ENCODE data around the gene NUP93.

NUP93 gene

DNA sequence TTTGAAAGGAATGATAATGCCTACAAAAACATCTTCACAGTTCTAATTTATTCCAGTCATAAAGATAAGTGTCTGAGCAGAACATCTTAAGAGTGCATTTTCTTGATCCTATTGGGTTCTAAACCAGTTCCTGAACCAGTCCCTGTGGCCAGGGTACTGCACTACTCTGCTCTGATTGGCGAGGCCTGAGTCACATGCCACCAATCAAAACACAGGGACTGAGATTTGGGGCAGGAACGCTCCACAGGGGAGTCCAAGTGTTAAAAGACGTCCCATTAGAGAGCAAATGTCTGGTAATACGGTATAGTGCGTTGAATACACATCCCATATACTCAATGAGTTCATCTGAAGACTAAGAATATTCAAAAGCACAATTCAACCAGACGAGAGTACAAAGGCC lies 3.0 kb upstream of the NUP93 start:
- no peak for DNase-seq (ENCODE audit: extremely low read depth, low read depth)
- TF ChIP-seq, protein P1, sequence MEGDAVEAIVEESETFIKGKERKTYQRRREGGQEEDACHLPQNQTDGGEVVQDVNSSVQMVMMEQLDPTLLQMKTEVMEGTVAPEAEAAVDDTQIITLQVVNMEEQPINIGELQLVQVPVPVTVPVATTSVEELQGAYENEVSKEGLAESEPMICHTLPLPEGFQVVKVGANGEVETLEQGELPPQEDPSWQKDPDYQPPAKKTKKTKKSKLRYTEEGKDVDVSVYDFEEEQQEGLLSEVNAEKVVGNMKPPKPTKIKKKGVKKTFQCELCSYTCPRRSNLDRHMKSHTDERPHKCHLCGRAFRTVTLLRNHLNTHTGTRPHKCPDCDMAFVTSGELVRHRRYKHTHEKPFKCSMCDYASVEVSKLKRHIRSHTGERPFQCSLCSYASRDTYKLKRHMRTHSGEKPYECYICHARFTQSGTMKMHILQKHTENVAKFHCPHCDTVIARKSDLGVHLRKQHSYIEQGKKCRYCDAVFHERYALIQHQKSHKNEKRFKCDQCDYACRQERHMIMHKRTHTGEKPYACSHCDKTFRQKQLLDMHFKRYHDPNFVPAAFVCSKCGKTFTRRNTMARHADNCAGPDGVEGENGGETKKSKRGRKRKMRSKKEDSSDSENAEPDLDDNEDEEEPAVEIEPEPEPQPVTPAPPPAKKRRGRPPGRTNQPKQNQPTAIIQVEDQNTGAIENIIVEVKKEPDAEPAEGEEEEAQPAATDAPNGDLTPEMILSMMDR (IDR thresholded peaks at IDR 0.05; ENCODE audit: low read depth, low read length), result no peak

DNA sequence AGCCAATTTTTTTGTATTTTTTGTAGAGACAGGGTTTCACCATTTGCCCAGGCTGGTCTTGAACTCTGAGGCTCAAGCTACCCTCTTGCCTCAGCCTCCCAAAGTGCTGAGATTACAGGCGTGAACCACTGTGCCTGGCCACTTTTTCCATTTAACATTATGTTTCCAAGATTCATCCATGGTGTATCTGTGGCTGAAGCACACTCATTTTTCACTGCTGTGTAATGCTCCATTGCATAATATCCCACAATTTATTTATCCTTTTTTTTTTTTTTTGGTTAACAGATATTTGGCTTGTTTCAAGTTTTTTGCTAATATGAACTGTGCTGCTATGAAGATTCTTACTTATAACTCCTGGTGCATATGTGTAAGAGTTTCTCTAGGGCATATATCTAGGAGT lies 1.9 kb upstream of the NUP93 start:
- no peak for DNase-seq (ENCODE audit: extremely low read depth, low read depth)
- TF ChIP-seq, protein P1 (IDR thresholded peaks at IDR 0.05; ENCODE audit: low read depth, low read length), result no peak

DNA sequence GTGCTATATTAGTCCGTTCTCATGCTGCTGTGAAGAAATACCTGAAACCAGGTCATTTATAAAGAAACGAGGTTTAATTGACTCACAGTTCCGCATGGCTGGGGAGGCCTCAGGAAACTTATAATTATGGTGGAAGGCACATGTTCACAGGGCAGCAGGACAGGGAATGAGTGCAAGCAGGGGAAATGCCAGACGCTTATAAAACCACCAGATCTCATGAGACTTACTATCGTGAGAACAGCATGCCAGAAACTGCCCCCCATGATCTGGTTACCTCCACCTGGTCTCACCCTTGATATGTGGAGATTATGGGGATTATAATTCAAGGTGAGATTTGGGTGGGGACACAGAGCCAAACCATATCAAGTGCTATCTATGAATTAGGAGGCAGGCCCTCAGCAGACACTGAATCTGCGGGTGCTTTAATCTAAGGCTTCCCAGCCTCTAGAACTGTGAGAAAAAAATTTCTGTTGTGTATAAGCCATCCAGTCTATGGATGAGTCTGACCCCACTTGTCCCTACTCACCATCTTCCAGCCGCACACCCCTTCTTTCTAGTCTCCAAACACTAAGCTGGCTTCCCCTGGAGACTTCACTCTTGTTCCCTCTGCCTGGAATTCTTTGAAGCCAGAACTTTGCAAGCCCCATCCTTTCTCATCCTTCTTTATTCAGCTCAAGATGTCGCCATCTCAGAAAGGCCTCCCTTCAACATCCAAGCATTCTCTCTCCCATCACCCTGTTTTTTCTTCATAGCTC lies 772 bp upstream of the NUP93 start:
- no peak for DNase-seq (ENCODE audit: extremely low read depth, low read depth)
- TF ChIP-seq, protein P1 (IDR thresholded peaks at IDR 0.05; ENCODE audit: low read depth, low read length), result no peak

DNA sequence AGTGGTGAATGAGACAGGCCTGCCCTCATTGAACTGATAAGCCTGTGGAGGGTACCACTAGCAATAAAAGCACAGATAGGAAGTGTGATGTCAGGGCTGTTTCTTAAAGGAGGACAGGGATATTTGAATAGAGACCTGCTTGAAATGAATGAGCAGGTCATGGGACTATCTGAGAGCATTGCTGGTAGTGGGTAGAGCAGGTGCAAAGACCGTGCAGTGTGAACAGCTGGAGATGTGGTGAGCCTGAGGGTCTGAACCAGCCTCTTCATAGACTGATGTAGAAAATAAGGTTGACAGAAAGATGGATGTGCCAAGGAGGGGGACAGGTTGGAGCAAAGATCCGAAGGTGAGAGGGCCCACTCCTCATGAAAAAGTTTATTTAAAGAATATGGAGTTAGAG lies 2.4 kb downstream of the NUP93 start:
- TF ChIP-seq, protein P1 (IDR thresholded peaks at IDR 0.05; ENCODE audit: low read depth, low read length), result no peak
- DNase-seq (ENCODE audit: extremely low read depth, low read depth), result no peak

DNA sequence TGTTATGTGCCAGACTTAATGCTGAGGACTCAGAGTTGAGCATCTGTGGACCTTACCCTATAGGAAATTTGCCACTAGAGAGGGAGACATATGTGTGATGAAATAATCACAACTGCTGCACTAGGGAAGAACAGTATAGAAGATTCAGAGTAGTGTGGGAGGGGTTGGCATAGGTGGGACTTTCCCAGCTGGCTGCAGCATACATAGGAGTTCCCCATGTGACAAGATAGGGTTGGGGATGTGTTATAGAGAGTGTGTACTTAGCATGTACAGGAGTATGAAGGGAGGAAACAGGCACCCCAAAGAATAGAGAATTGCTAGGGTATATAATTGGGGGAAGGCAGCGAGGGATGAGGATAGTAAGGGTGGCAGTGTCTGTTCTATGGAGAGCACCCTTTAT lies 2.9 kb downstream of the NUP93 start:
- TF ChIP-seq, protein P1 (IDR thresholded peaks at IDR 0.05; ENCODE audit: low read depth, low read length), result no peak

DNA sequence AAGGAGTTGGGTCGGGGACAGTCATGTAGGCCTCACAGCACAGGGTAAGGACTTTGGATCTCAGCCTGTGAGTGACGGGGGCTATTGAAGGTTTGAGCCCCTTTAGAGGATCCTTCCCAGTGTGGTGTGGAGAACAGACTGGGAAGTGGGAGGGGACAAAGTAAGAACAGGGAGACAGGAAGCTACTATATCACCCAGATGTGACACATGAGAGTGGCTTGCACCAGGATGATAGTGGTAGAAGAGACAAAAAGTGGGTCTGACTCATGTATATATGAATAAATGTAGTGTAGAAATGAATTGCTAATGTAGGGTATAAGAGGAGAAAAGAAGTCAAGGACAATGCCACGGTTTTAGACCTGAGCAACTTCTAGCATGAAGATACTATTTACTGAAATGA lies 4.5 kb downstream of the NUP93 start:
- DNase-seq (ENCODE audit: extremely low read depth, low read depth), result no peak

More for the DNA sequence above, 2.9 kb downstream of the NUP93 start:
- no peak for DNase-seq (ENCODE audit: extremely low read depth, low read depth)

DNA sequence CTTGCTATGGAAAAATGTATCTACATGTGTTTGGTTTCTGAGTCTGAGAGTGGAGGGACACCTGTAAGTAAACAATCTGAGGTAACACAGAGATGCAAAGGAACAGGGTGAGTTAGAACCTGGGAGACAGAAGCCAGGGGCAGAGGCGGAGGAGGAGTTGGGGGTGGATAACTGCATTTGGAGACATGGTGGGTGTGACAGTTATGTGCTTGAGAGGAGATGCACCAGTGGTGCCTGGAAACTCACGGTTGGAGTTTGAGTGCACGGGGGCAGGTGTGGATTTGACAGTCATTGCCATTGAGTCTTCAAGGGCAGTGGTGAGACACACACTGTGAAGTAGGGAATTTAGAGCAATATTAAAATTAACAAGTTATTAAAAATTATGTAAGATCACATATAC lies 6.5 kb downstream of the NUP93 start:
- TF ChIP-seq, protein P1 (IDR thresholded peaks at IDR 0.05; ENCODE audit: low read depth, low read length), result no peak
- no peak for DNase-seq (ENCODE audit: extremely low read depth, low read depth)

More for the DNA sequence above, 4.5 kb downstream of the NUP93 start:
- TF ChIP-seq, protein P1 (IDR thresholded peaks at IDR 0.05; ENCODE audit: low read depth, low read length), result no peak

All from AG09319 (cell line).